IPS DF 6.9 (cell line): Measurements from ENCODE around the gene PIAS4.

Experiments used
- DNase-seq: peaks from one replicate; pipeline ENCODE4 v3.0.0-alpha.2; 2013; ENCODE audit warnings: low read depth, low spot score
- H3K27ac ChIP-seq: one replicate; pipeline ENCODE4 v1.5.1; 2013; ENCODE audit warnings: low read length, control low read depth
- H3K27me3 ChIP-seq: 2 replicates; pipeline ENCODE4 v1.6.1; 2013; ENCODE audit warnings: mild to moderate bottlenecking, low read length; ENCODE audit not compliant: control insufficient read depth, insufficient read depth
- H3K36me3 ChIP-seq: 2 replicates; pipeline ENCODE4 v1.6.1; 2013; ENCODE audit warnings: low read length; ENCODE audit not compliant: control insufficient read depth, insufficient read depth
- H3K4me1 ChIP-seq: 2 replicates; pipeline ENCODE4 v1.6.1; 2013; ENCODE audit warnings: low read length; ENCODE audit not compliant: control insufficient read depth, insufficient read depth
- H3K4me3 ChIP-seq: 2 replicates; pipeline ENCODE4 v1.5.1; 2013; ENCODE audit warnings: mild to moderate bottlenecking, low read length
- H3K9me3 ChIP-seq: 2 replicates; pipeline ENCODE4 v1.6.1; 2013; ENCODE audit warnings: low read length, inconsistent platforms; ENCODE audit not compliant: control insufficient read depth, insufficient read depth
- WGBS: extraction: QIAGEN DNeasy Blood & Tissue Kit; methylation state at CpG from one replicate; pipeline ENCODE4 v1.1.7; 2013; ENCODE audit warnings: mixed read lengths, missing lambda C conversion rate; ENCODE audit not compliant: insufficient read length, insufficient coverage; 5-methylcytosine and 5-hydroxymethylcytosine counted together

Gene PIAS4

DNA sequence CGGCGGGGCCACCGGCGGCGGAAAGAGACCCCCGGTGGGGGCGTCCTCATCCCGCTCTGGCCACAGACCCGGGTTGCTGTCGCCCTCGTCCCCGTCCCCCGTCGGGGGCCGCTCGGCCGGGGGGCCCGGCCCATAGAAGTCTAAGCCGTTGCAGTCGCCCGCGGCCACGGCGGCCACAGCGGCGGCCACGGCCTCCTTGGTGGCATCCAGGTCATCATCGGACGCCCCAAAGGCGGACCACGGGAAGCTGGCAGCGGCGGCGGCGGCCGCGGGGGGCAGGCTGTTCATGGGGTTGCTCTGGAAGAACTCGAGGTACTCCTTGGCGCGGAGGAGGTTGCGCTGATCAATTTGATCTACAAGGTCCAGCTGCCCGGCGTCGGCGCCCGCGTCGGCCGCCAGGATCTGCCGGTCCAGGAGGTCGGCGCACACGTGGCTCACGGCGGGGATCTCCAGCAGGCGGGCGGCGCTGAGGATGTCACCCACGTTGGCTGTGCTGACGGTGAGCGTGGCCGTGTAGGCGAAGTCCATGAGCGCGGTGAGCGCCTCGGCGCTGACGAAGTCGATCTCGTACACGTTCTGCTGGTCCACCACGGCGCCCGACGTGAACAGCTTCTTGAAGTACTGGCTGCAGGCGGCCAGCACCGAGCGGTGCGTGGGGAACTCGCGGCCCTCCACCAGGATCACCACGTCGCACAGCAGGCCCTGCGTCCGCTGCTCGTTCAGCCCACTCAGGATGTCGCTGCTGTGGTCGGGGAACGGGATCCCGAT is 47.1 kb downstream of the PIAS4 start:
- no peak overlapping the region for H3K27ac ChIP-seq
- DNase-seq = no peak
- no peaks in the 10 kb centered on the region; the same call in 1 of the 2 replicates for H3K4me1 ChIP-seq
- H3K4me3 ChIP-seq = no peak overlapping the region
- peaks cover 26% of the 10 kb centered on the region for H3K36me3 ChIP-seq
- no peaks in the 10 kb centered on the region for H3K27me3 ChIP-seq
- H3K9me3 ChIP-seq = no peaks in the 10 kb centered on the region
- WGBS = no CpG with 5 or more reads among the region's 91 CpGs

- Histone ChIP-seq H3K27ac (no peak overlapping the region), H3K27me3 (no peaks in the 10 kb centered on the region)
- no CpG with 5 or more reads among the region's 20 CpGs for WGBS
These were observed 47.6 kb downstream of the PIAS4 start for GRCh38 chr19:4055209-4055552.

GRCh38 chr19:4057931-4058692 is 50.6 kb downstream of the PIAS4 start:
- no CpG with 5 or more reads among the region's 22 CpGs for WGBS
- peaks cover 22% of the 10 kb centered on the region for H3K36me3 ChIP-seq
- H3K9me3 ChIP-seq = no peaks in the 10 kb centered on the region
- H3K27ac ChIP-seq = no peak overlapping the region
- peaks cover 6% of the 10 kb centered on the region; the same call in 1 of the 2 replicates for H3K4me1 ChIP-seq
- H3K4me3 ChIP-seq = no peak overlapping the region
- no peaks in the 10 kb centered on the region for H3K27me3 ChIP-seq
- DNase-seq = no peak

More at GRCh38 chr19:4055209-4055552, 47.6 kb downstream of the PIAS4 start:
- no peak overlapping the region for H3K4me3 ChIP-seq
- peaks cover under 1% of the 10 kb centered on the region; the same call in 1 of the 2 replicates for H3K4me1 ChIP-seq
- DNase-seq = no peak
- H3K9me3 ChIP-seq = no peaks in the 10 kb centered on the region
- H3K36me3 ChIP-seq = peaks cover 26% of the 10 kb centered on the region

GRCh38 chr19:4058693-4059452 is 51.3 kb downstream of the PIAS4 start:
- H3K27me3 ChIP-seq = no peaks in the 10 kb centered on the region
- H3K9me3 ChIP-seq = no peaks in the 10 kb centered on the region
- DNase-seq = no peak
- no peak overlapping the region for H3K4me3 ChIP-seq
- peaks cover 15% of the 10 kb centered on the region for H3K36me3 ChIP-seq
- peaks cover 9% of the 10 kb centered on the region; the same call in 1 of the 2 replicates for H3K4me1 ChIP-seq
- H3K27ac ChIP-seq = no peak overlapping the region
- no CpG with 5 or more reads among the region's 30 CpGs for WGBS

GRCh38 chr19:4059453-4059871 is 51.9 kb downstream of the PIAS4 start:
- WGBS = no CpG with 5 or more reads among the region's 19 CpGs
- peaks cover 11% of the 10 kb centered on the region; the same call in 1 of the 2 replicates for H3K36me3 ChIP-seq
- no peak overlapping the region for H3K4me3 ChIP-seq
- no peak overlapping the region for H3K27ac ChIP-seq
- no peak for DNase-seq
- no peaks in the 10 kb centered on the region for H3K27me3 ChIP-seq
- H3K9me3 ChIP-seq = no peaks in the 10 kb centered on the region
- peaks cover 9% of the 10 kb centered on the region; the same call in 1 of the 2 replicates for H3K4me1 ChIP-seq

GRCh38 chr19:4059891-4060620 is 52.5 kb downstream of the PIAS4 start:
- no CpG with 5 or more reads among the region's 42 CpGs for WGBS
- no peak for DNase-seq
- Histone ChIP-seq H3K4me1 (peaks cover 9% of the 10 kb centered on the region; the same call in 1 of the 2 replicates), H3K9me3 (no peaks in the 10 kb centered on the region), H3K27ac (no peak overlapping the region), H3K4me3 (no peak overlapping the region), H3K36me3 (peaks cover 5% of the 10 kb centered on the region; the same call in 1 of the 2 replicates), H3K27me3 (no peaks in the 10 kb centered on the region)

- H3K4me3 ChIP-seq = no peak overlapping the region
- no peaks in the 10 kb centered on the region for H3K9me3 ChIP-seq
- no CpG with 5 or more reads among the region's 16 CpGs for WGBS
- H3K27ac ChIP-seq = no peak overlapping the region
- no peaks in the 10 kb centered on the region for H3K27me3 ChIP-seq
- 0 out of 2 replicates have a peak, but pooled peaks cover 2% of the 10 kb centered on the region for H3K36me3 ChIP-seq
- H3K4me1 ChIP-seq = peaks cover 9% of the 10 kb centered on the region; the same call in 1 of the 2 replicates
- DNase-seq = no peak
These were observed 53.2 kb downstream of the PIAS4 start for GRCh38 chr19:4060621-4061177.

DNA sequence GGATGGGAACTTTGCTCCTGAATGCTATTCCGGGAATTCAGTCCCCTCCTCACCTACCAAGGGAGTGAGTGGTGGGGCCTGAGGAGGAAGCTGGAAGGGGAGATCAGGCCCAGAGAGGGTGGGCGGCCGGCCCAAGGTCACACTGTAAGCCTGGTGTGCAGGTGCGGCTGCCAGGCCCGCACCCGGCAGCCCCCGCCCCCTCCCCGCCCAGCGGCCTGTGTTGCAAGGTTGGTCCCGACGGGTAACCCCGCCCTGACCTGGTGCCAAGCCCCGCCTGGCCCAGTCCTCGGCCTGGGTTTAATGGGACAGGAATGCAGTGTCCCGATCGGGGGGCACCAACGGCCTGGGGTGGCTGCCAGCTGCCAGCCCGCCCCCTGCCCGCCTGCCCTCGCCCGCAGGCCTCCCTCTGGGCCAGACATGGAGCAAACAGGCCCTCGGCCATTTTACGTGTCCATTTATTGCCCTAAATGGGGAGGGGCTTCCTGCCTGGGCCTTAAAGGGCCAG is 53.7 kb downstream of the PIAS4 start:
- Histone ChIP-seq H3K27ac (no peak overlapping the region), H3K4me1 (peaks cover 9% of the 10 kb centered on the region; the same call in 1 of the 2 replicates), H3K27me3 (no peaks in the 10 kb centered on the region), H3K9me3 (no peaks in the 10 kb centered on the region), H3K4me3 (no peak overlapping the region), H3K36me3 (0 out of 2 replicates have a peak, but pooled peaks cover 2% of the 10 kb centered on the region)
- WGBS = no CpG with 5 or more reads among the region's 23 CpGs
- DNase-seq = no peak

DNA sequence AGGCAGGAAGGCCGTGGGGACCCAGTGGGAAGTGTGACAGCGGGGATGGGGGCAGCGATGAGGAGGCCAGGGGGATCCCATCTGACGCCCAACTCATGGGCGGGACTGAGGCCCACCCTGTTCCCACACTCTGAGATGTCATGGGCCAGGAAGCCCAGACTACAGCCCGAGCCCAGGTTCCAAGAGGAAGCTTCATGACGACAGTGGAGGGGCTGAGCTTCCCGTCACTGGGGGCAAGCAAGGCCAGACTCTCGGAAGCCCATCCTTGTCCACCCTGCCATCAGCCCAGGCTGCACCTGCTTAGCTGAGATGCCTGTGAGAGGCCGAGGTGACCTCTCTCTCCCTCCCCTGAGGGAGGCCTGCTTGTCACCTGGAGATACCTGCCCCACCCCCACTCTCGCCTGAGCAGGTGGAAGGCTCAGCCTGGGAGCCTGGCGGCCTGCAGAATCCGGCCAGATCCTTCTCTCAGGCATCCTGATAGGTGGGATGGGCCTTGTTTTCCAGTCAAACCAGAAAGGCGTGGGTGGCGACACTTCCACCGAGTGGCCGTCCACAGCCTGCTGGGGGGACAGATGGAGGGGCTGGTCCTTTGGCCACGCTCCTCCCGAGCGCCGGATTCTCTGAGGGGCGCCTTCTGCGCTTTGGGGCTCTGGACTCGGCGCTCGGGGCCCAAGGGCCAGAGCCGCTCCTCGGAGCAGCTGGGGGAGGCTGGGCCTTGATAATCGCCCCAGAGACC is 54.3 kb downstream of the PIAS4 start:
- H3K36me3 ChIP-seq = 0 out of 2 replicates have a peak, but pooled peaks cover 2% of the 10 kb centered on the region
- no peak overlapping the region for H3K27ac ChIP-seq
- WGBS = no CpG with 5 or more reads among the region's 29 CpGs
- H3K27me3 ChIP-seq = no peaks in the 10 kb centered on the region
- no peaks in the 10 kb centered on the region for H3K9me3 ChIP-seq
- no peak for DNase-seq
- no peak overlapping the region for H3K4me3 ChIP-seq
- H3K4me1 ChIP-seq = peaks cover 9% of the 10 kb centered on the region; the same call in 1 of the 2 replicates
